GM12878 (cell line): ENCODE measurements around the gene PHF14. TPM values are rescaled to one million over a fixed set of nuclear protein-coding genes. Genes with fewer than 3 reads are reported as not detected.

ENCODE experiments used
- ATAC-seq: fragments of 200-7000 bp; cut with Tn5 transposase; 3 replicates; pipeline ENCODE4 v1.9.1; 2020; ENCODE audit warnings: mild to moderate bottlenecking, moderate library complexity
- BruUV-seq: library from RNA; stranded (reverse); fragments of 400-500 nt; replicated peaks from 2 replicates; lab custom pipeline; 2021; lab: Mats Ljungman, UMichigan
- CTCF ChIA-PET: fragments of 300-600 bp; sonication (Branson Sonifier 250); formaldehyde crosslinking; extraction: SDS; loops from one replicate; lab custom pipeline; 2021; ENCODE audit warnings: inconsistent platforms; lab: Yijun Ruan, JAX
- POLR2A ChIA-PET: fragments of 350-600 bp; formaldehyde crosslinking; extraction: SDS; loops from one replicate; lab custom pipeline; 2021; ENCODE audit warnings: inconsistent platforms; lab: Charles Lee
- RAD21 ChIA-PET: fragments of 300-600 bp; sonication (Branson Sonifier 250); formaldehyde crosslinking; loops from one replicate; lab custom pipeline; 2023; ENCODE audit warnings: antibody characterized with exemption; ENCODE audit not compliant: unreplicated experiment; lab: Charles Lee
- SMC1A ChIA-PET: fragments of 300-600 bp; sonication (Branson Sonifier 250); formaldehyde crosslinking; loops from one replicate; lab custom pipeline; 2023; ENCODE audit not compliant: unreplicated experiment, uncharacterized antibody; lab: Charles Lee
- DNase-seq: peaks from one replicate; pipeline ENCODE4 v3.0.0-alpha.2; 2011; ENCODE audit warnings: low read depth, low spot score
- FAIRE-seq: peaks from 3 replicates; lab custom pipeline; 2011; peaks lifted over from hg19 to GRCh38; lab: Jason Lieb, UNC
- H2AFZ ChIP-seq: 2 replicates; pipeline ENCODE4 v1.6.0; 2011; ENCODE audit warnings: low read depth, low read length, control low read depth; ENCODE audit not compliant: control insufficient read depth
- H3K27ac ChIP-seq: 2 replicates; pipeline ENCODE4 v1.5.1; 2011; ENCODE audit warnings: control low read depth; ENCODE audit not compliant: control insufficient read depth, insufficient read depth
- H3K27me3 ChIP-seq, 2 experiments: replicated peaks in 1 of 2; 2 replicates each; pipeline versions ENCODE4 v1.6.0 to v1.6.1; 2011; ENCODE audit warnings: low read length in 1 of 2; ENCODE audit not compliant: control insufficient read depth in 2 of 2, insufficient read depth in 2 of 2
- H3K36me3 ChIP-seq, 2 experiments: 2 replicates each; pipeline ENCODE4 v1.5.1; 2011; ENCODE audit warnings: low read length in 1 of 2; ENCODE audit not compliant: control insufficient read depth in 2 of 2, insufficient read depth in 2 of 2
- H3K4me1 ChIP-seq: 2 replicates; pipeline ENCODE4 v1.6.1; 2011; ENCODE audit warnings: mild to moderate bottlenecking, low read length, moderate library complexity, mixed read lengths; ENCODE audit not compliant: control insufficient read depth, insufficient read depth
- H3K4me2 ChIP-seq: 2 replicates; pipeline ENCODE4 v1.6.0; 2011; ENCODE audit warnings: control low read depth; ENCODE audit not compliant: control insufficient read depth, insufficient read depth
- H3K4me3 ChIP-seq: fragments of 200-600 bp; sonication (generic); 2 replicates; pipeline ENCODE4 v1.5.1; 2016
- H3K79me2 ChIP-seq: 2 replicates; pipeline ENCODE4 v1.6.0; 2011; ENCODE audit warnings: low read length; ENCODE audit not compliant: control insufficient read depth, insufficient read depth
- H3K9ac ChIP-seq: 2 replicates; pipeline ENCODE4 v1.8.0; 2011; ENCODE audit warnings: low read length, control low read depth, mixed read lengths; ENCODE audit not compliant: control insufficient read depth, insufficient read depth
- H3K9me3 ChIP-seq: replicated peaks from 3 replicates; pipeline ENCODE4 v1.5.1; 2011; ENCODE audit warnings: mild to moderate bottlenecking, low read length; ENCODE audit not compliant: control insufficient read depth, insufficient read depth
- H4K20me1 ChIP-seq: 2 replicates; pipeline ENCODE4 v1.6.0; 2011; ENCODE audit not compliant: control insufficient read depth, insufficient read depth
- ATF2 ChIP-seq: IDR thresholded peaks from 2 replicates; pipeline ENCODE4 v1.6.1; 2012; ENCODE audit warnings: low read length, inconsistent platforms
- CREB1 ChIP-seq: IDR thresholded peaks from 2 replicates; pipeline ENCODE4 v1.6.1; 2012; ENCODE audit warnings: low read depth, mild to moderate bottlenecking, inconsistent platforms
- NR2C2 ChIP-seq: IDR thresholded peaks from 2 replicates; pipeline ENCODE4 v1.6.1; 2011; ENCODE audit warnings: borderline replicate concordance, low read depth; ENCODE audit not compliant: control insufficient read depth, insufficient read length
- RBBP5 ChIP-seq: fragments of 200-600 bp; sonication (generic); conservative IDR thresholded peaks from 2 replicates; pipeline ENCODE4 v1.6.1; 2016
- WGBS: methylation state at CpG from one replicate; pipeline ENCODE4 v1.1.6; 2016; ENCODE audit warnings: low lambda C conversion rate; ENCODE audit not compliant: insufficient replicate concordance, insufficient coverage; ENCODE audit errors: missing lambda C conversion rate; 5-methylcytosine and 5-hydroxymethylcytosine counted together
- in situ Hi-C: fragments of 300-500 bp; cut with MboI; formaldehyde crosslinking; loops from 9 replicates; pipeline ENCODE4 v1.14.3; 2018; ENCODE audit warnings: mixed read lengths
- intact Hi-C: fragments of 100-400 bp; cut with micrococcal nuclease; formaldehyde crosslinking; loops from one replicate; pipeline ENCODE4 v1.14.2; 2022; ENCODE audit not compliant: unreplicated experiment
- polyA plus RNA-seq, 11 experiments: library from polyadenylated mRNA; depleted of rRNA in 4 of 11; unstranded in 6 of 11; stranded (reverse) in 5 of 11; fragments of >200 nt; fragmentation: Nextera tagmentation in 4 of 11; fragmentation: Illumina TruSeq in 1 of 11; extraction: Ambion mirVana in 4 of 11; extraction: Trizol in 1 of 11; gene quantifications; 1 replicate in 1 of 11; 2 replicates in 10 of 11; pipeline versions ENCODE4 v1.2.1 to v1.2.3, GENCODE V29; 2011 to 2016; ENCODE audit warnings: inconsistent platforms in 2 of 11, missing spikeins in 2 of 11, low read depth in 1 of 11
- total RNA-seq, 4 experiments: library from RNA; depleted of rRNA in 3 of 4; stranded (reverse); fragments of >200 nt in 3 of 4; fragmentation: Illumina TruSeq in 1 of 4; extraction: Trizol in 1 of 4; gene quantifications; 2 replicates each; pipeline versions ENCODE4 v1.2.1 to v1.2.3, GENCODE V29; 2013 to 2021
- TF ChIP-seq, protein P1 (sequence below): fragments of 450-650 bp; conservative IDR thresholded peaks from 2 replicates; pipeline ENCODE4 v1.6.1; 2017; ENCODE audit warnings: mild to moderate bottlenecking, moderate library complexity

PHF14 gene
- total and polyA plus RNA-seq, 10 of the 15 experiments (the other 5 are each of a cell fraction or from before 2014, with no cell fraction given) = 21.3 to 47.1 (median 29.9) TPM

GRCh38 chr7:10931161-10931560 lies 42.5 kb upstream of the PHF14 start:
- peaks cover 0 to 3% of the 10 kb centered on the region in 2 experiments; a peak in 3 of 4 replicates for H3K36me3 ChIP-seq
- BruUV-seq = no TSS peak
- H3K9me3 ChIP-seq = no peaks in the 10 kb centered on the region
- no peaks in the 10 kb centered on the region for H4K20me1 ChIP-seq
- no peaks in the 10 kb centered on the region for H3K27me3 ChIP-seq
- no peak overlapping the region for H2AFZ ChIP-seq
- TF ChIP-seq CREB1 (no peak), ATF2 (no peak), NR2C2 (no peak), RBBP5 (no peak)
- TF ChIP-seq, protein P1, sequence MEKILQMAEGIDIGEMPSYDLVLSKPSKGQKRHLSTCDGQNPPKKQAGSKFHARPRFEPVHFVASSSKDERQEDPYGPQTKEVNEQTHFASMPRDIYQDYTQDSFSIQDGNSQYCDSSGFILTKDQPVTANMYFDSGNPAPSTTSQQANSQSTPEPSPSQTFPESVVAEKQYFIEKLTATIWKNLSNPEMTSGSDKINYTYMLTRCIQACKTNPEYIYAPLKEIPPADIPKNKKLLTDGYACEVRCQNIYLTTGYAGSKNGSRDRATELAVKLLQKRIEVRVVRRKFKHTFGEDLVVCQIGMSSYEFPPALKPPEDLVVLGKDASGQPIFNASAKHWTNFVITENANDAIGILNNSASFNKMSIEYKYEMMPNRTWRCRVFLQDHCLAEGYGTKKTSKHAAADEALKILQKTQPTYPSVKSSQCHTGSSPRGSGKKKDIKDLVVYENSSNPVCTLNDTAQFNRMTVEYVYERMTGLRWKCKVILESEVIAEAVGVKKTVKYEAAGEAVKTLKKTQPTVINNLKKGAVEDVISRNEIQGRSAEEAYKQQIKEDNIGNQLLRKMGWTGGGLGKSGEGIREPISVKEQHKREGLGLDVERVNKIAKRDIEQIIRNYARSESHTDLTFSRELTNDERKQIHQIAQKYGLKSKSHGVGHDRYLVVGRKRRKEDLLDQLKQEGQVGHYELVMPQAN = no peak
- TF ChIP-seq, all 136 proteins: peak for 0
- intact Hi-C loops = no loop called here
- RAD21 ChIA-PET = no interaction called here
- 0 out of 2 replicates have a peak, but pooled peaks cover 4% of the 10 kb centered on the region for H3K79me2 ChIP-seq
- no peak overlapping the region for H3K27ac ChIP-seq
- in situ Hi-C loops = loop anchor here (25.0 kb wide), 1 partner anchor 406 kb away; no protein-coding TSS in a partner anchor
- H3K4me3 ChIP-seq = no peak overlapping the region
- H3K4me1 ChIP-seq = no peaks in the 10 kb centered on the region
- POLR2A ChIA-PET = no interaction called here
- CTCF ChIA-PET = no interaction called here
- H3K9ac ChIP-seq = no peak overlapping the region
- SMC1A ChIA-PET = interaction anchor here (0.9 to 1.0 kb wide), 2 partner anchors 9 to 48 kb away, joined by 3 read pairs; a partner anchor contains a TSS
- FAIRE-seq (no peak), ATAC-seq (no peak), DNase-seq (no peak)
- no peak overlapping the region for H3K4me2 ChIP-seq
- WGBS = 93% methylated on average over 5 of the region's 5 CpGs
